Urinary bladder (tissue), 4 donors: Measurements from ENCODE around the gene DNAH11. TPM values are rescaled to one million over a fixed set of nuclear protein-coding genes. Genes with fewer than 3 reads are reported as not detected.
"Not testable (repeated sequence)": the region's sequence is repeated elsewhere in the genome, so short reads cannot be mapped to it uniquely, and the experiment has no call there.

ENCODE experiments used
- DNase-seq: peaks from one replicate; pipeline ENCODE4 v3.0.0-alpha.2; 2015; ENCODE audit errors: extremely low spot score
- H3K27ac ChIP-seq: one replicate; pipeline ENCODE4 v1.5.1; 2013; ENCODE audit warnings: low read depth, mild to moderate bottlenecking, moderate library complexity
- H3K36me3 ChIP-seq: one replicate; pipeline ENCODE4 v1.6.1; 2013; ENCODE audit warnings: mild to moderate bottlenecking, moderate library complexity; ENCODE audit not compliant: insufficient read depth
- H3K4me1 ChIP-seq: one replicate; pipeline ENCODE4 v1.6.1; 2013; ENCODE audit warnings: mild to moderate bottlenecking, moderate library complexity; ENCODE audit not compliant: insufficient read depth
- H3K4me3 ChIP-seq: one replicate; pipeline ENCODE4 v1.5.1; 2013; ENCODE audit warnings: low read depth, low read length
- WGBS: extraction: QIAGEN DNeasy Blood & Tissue Kit; methylation state at CpG from one replicate; pipeline ENCODE4 v1.1.7; 2013; 5-methylcytosine and 5-hydroxymethylcytosine counted together
- polyA plus RNA-seq: library from polyadenylated mRNA; stranded (reverse); fragments of 200-250 nt; gene quantifications from one replicate; pipeline ENCODE4 v1.2.3, GENCODE V29; 2013
- total RNA-seq: library from RNA; depleted of rRNA; stranded (reverse); fragments of >200 nt; gene quantifications from one replicate; pipeline ENCODE4 v1.2.3, GENCODE V29; 2014
- donor health status: healthy with polysubstance abuse.
- donor health status: healthy.

Gene DNAH11
- total and polyA plus RNA-seq, 2 donors, result 0.14 to 0.32 TPM

- Histone ChIP-seq H3K27ac (no peak overlapping the region), H3K4me3 (no peak overlapping the region), H3K4me1 (no peaks in the 10 kb centered on the region), H3K36me3 (no peaks in the 10 kb centered on the region)
- 93% methylated on average over 5 of the region's 5 CpGs for WGBS
- DNase-seq, result no peak
Measured at GRCh38 chr7:21914671-21915070, 371.8 kb downstream of the DNAH11 start.

- Histone ChIP-seq H3K36me3 (no peaks in the 10 kb centered on the region), H3K27ac (no peak overlapping the region), H3K4me3 (no peak overlapping the region), H3K4me1 (no peaks in the 10 kb centered on the region)
- no peak for DNase-seq
- 97% methylated on average over 3 of the region's 3 CpGs for WGBS
Measured at GRCh38 chr7:21915140-21915539, 372.3 kb downstream of the DNAH11 start.

- no peak for DNase-seq
- H3K4me1 ChIP-seq, result no peaks in the 10 kb centered on the region
- no peaks in the 10 kb centered on the region for H3K36me3 ChIP-seq
- WGBS, result 97% methylated on average over 7 of the region's 7 CpGs
- H3K27ac ChIP-seq, result no peak overlapping the region
- H3K4me3 ChIP-seq, result no peak overlapping the region
Measured at GRCh38 chr7:21916176-21916575, 373.3 kb downstream of the DNAH11 start.

GRCh38 chr7:21916629-21917028, 373.8 kb downstream of the DNAH11 start:
- Histone ChIP-seq H3K4me1 (no peaks in the 10 kb centered on the region), H3K36me3 (no peaks in the 10 kb centered on the region), H3K4me3 (no peak overlapping the region), H3K27ac (no peak overlapping the region)
- 91% methylated on average over 5 of the region's 5 CpGs for WGBS
- DNase-seq, result no peak

- Histone ChIP-seq H3K4me1 (no peaks in the 10 kb centered on the region), H3K27ac (no peak overlapping the region), H3K4me3 (no peak overlapping the region), H3K36me3 (no peaks in the 10 kb centered on the region)
- DNase-seq, result no peak
- 95% methylated on average over 2 of the region's 2 CpGs for WGBS
Measured at GRCh38 chr7:21918216-21918615, 375.4 kb downstream of the DNAH11 start.

- no peak overlapping the region for H3K27ac ChIP-seq
- H3K36me3 ChIP-seq, result no peaks in the 10 kb centered on the region
- no peak overlapping the region for H3K4me3 ChIP-seq
- 62% methylated on average over 3 of the region's 3 CpGs for WGBS
- H3K4me1 ChIP-seq, result no peaks in the 10 kb centered on the region
- DNase-seq, result no peak
Measured at GRCh38 chr7:21920936-21921335, 378.1 kb downstream of the DNAH11 start.

DNA sequence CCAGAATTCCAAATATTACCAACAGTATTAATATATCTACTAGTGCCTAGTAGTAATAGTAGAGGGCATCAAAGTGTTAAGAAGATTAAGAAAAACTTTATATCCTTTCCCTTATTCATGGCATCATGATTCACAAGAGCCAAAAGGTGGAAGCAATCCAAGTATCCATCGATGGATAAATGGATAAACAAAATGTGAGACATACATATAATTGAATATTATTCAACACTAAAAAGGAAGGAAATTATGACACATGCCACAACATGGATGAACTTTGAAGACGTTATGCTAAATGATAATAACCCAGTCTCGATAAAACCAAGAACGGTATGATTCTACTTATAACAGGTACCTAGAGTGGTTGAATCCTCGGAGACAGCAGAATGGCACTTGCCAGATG, 379.8 kb downstream of the DNAH11 start:
- Histone ChIP-seq H3K4me3 (no peak overlapping the region), H3K36me3 (no peaks in the 10 kb centered on the region), H3K27ac (no peak overlapping the region), H3K4me1 (no peaks in the 10 kb centered on the region)
- WGBS, result 93% methylated on average over 5 of the region's 5 CpGs
- no peak for DNase-seq

DNA sequence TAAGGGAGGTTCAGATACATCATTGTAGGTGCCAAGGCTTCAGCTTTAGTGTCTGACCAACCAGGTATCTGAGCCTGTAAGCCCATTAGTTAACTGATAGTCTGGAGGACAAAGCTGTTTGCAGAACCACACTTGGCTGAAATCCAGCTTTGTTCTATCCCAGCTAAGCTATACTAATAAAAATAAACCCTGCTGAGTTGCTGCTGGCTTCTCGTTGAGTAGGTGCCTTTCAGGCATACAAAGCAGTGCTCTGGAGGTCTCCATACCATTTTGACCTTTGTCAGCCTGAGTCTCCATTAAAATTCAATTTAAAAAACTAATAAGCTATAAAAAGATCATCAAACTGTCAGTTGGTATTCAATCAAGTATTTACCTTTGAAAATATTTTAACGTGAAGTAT, 380.8 kb downstream of the DNAH11 start:
- H3K4me1 ChIP-seq, result no peaks in the 10 kb centered on the region
- no peak overlapping the region for H3K27ac ChIP-seq
- H3K36me3 ChIP-seq, result no peaks in the 10 kb centered on the region
- DNase-seq, result no peak
- 57% methylated on average over 2 of the region's 2 CpGs for WGBS
- H3K4me3 ChIP-seq, result no peak overlapping the region

- no peaks in the 10 kb centered on the region for H3K36me3 ChIP-seq
- H3K4me1 ChIP-seq, result no peaks in the 10 kb centered on the region
- H3K4me3 ChIP-seq, result no peak overlapping the region
- 94% methylated on average over 1 of the region's 1 CpG for WGBS
- no peak overlapping the region for H3K27ac ChIP-seq
- no peak for DNase-seq
Measured at GRCh38 chr7:21926448-21926847, 383.6 kb downstream of the DNAH11 start.

DNA sequence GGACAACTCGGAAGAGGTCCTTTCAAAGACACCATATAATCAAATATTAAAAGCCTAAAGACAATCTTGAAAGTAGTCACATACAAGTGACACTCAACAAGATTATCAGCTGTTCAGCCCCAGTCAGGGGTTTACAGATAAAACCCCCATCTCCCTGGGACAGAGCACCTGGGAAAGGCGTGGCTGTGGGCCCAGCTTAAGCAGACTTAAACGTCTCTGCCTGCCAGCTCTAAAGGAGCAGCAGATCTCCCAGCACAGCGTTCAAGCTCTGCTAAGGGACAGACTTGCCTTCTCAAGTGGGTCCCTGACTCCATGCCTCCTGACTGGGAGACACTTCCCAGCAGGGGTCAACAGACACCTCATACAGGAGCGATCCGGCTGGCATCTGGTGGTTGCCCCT, 384.9 kb downstream of the DNAH11 start:
- H3K36me3 ChIP-seq, result no peaks in the 10 kb centered on the region
- H3K4me3 ChIP-seq, result no peak overlapping the region
- no peaks in the 10 kb centered on the region for H3K4me1 ChIP-seq
- H3K27ac ChIP-seq, result no peak overlapping the region
- WGBS, result 85% methylated on average over 6 of the region's 6 CpGs
- no peak for DNase-seq

- not testable (repeated sequence) for H3K4me1 ChIP-seq, H3K4me3 ChIP-seq, H3K36me3 ChIP-seq, DNase-seq, H3K27ac ChIP-seq
- WGBS, result 96% methylated on average over 3 of the region's 3 CpGs
Measured at GRCh38 chr7:21933293-21933692, 390.5 kb downstream of the DNAH11 start.

GRCh38 chr7:21934808-21935207, 392.0 kb downstream of the DNAH11 start:
- no peak for DNase-seq
- no peak overlapping the region for H3K27ac ChIP-seq
- no peak overlapping the region for H3K4me3 ChIP-seq
- no peaks in the 10 kb centered on the region for H3K36me3 ChIP-seq
- no peaks in the 10 kb centered on the region for H3K4me1 ChIP-seq

- H3K4me1 ChIP-seq, result no peaks in the 10 kb centered on the region
- no peak overlapping the region for H3K27ac ChIP-seq
- H3K36me3 ChIP-seq, result no peaks in the 10 kb centered on the region
- H3K4me3 ChIP-seq, result no peak overlapping the region
- 81% methylated on average over 2 of the region's 2 CpGs for WGBS
- no peak for DNase-seq
Measured at GRCh38 chr7:21938463-21938862, 395.6 kb downstream of the DNAH11 start.

- Histone ChIP-seq H3K4me1 (no peaks in the 10 kb centered on the region), H3K4me3 (no peak overlapping the region), H3K27ac (no peak overlapping the region), H3K36me3 (no peaks in the 10 kb centered on the region)
- 72% methylated on average over 4 of the region's 4 CpGs for WGBS
- no peak for DNase-seq
Measured at GRCh38 chr7:21939136-21939857, 396.5 kb downstream of the DNAH11 start.
